Panc1 (cell line): ENCODE results near the gene LDB2.

ENCODE experiments used
- CTCF ChIP-seq: fragments of 450-650 bp; IDR thresholded peaks from 2 replicates; pipeline ENCODE4 v1.5.1; 2017; ENCODE audit warnings: mild to moderate bottlenecking
- POLR2AphosphoS5 ChIP-seq: IDR thresholded peaks from 2 replicates; pipeline ENCODE4 v1.6.1; 2012; ENCODE audit warnings: mild to moderate bottlenecking, low read depth, low read length, moderate library complexity

GRCh38 chr4:16889945-16890344 lies 8.5 kb downstream of the LDB2 start:
- TF ChIP-seq POLR2AphosphoS5: no peak
- no peak for TF ChIP-seq CTCF
